ENCODE results near the gene CASP12. TPM values are rescaled to one million over a fixed set of nuclear protein-coding genes. Genes with fewer than 3 reads are reported as not detected.
"Not testable (repeated sequence)": the region's sequence is repeated elsewhere in the genome, so short reads cannot be mapped to it uniquely, and the experiment has no call there.

Gene CASP12
- total RNA-seq: 1.6 TPM
- long read RNA-seq, partial matches to known transcripts: 0 of 1 reads
- long read RNA-seq, other reads (novel, unspliced or antisense): 1 of 1 reads

DNA sequence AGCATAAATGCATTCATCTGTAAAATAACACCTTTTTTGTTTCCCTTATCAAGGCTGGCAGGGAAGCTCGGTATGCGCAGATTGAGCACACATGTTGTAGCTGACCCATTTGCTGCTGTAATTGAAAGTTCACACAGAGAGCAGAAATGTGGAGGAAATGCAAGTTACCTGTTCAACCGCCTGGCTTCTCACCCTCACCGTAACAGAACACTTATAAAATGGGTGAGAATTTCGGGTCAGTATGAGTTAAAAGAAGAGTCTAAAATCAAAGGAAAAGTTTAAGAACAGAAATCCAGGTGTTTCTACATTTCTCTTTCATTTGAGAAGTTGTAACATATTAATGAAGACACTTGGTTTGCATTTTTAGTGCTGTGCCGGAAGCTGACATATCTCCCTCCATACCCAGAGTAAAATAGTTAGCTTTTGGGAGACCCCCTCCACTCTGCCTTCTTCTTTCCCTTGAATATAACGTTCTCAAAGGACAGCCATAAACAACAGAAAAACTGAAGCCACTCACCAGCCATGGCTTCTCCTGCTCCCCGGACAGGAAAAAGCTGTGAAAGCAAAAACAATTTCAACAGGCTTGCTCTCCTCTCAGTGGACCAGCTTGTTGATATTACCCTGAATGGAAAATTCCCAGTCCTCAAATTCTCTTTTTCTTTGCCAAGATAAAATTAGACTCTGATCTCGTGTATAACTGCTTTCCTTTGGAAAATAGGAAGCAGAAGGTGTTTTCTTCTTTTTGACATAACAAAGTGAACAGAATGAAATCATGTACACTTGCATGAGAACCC lies at the start of gene CASP12:
Gene CASP12 (minus strand): TSS at position 570 of the 794 bp plus-strand sequence.
- TF ChIP-seq, protein P1, sequence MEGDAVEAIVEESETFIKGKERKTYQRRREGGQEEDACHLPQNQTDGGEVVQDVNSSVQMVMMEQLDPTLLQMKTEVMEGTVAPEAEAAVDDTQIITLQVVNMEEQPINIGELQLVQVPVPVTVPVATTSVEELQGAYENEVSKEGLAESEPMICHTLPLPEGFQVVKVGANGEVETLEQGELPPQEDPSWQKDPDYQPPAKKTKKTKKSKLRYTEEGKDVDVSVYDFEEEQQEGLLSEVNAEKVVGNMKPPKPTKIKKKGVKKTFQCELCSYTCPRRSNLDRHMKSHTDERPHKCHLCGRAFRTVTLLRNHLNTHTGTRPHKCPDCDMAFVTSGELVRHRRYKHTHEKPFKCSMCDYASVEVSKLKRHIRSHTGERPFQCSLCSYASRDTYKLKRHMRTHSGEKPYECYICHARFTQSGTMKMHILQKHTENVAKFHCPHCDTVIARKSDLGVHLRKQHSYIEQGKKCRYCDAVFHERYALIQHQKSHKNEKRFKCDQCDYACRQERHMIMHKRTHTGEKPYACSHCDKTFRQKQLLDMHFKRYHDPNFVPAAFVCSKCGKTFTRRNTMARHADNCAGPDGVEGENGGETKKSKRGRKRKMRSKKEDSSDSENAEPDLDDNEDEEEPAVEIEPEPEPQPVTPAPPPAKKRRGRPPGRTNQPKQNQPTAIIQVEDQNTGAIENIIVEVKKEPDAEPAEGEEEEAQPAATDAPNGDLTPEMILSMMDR (IDR thresholded peaks at IDR 0.05): no peak
- DNase-seq: no peak

GRCh38 chr11:104946907-104947306 lies 48.6 kb upstream of the CASP12 start:
- H3K4me3 ChIP-seq: no peak overlapping the region
- TF ChIP-seq, protein P1 (IDR thresholded peaks at IDR 0.05): peak; percentile 65
- peaks cover 98% of the 10 kb centered on the region for H3K36me3 ChIP-seq
- no peak overlapping the region for H3K27ac ChIP-seq
- ATAC-seq (peak; percentile 58 to 80), DNase-seq (no peak)
- no peaks in the 10 kb centered on the region for H3K27me3 ChIP-seq (ENCODE audit: low read depth)
- H3K9me3 ChIP-seq: no peaks in the 10 kb centered on the region
- H3K4me1 ChIP-seq: no peaks in the 10 kb centered on the region
- intact Hi-C loops (cut with DNase I): no loop called here

More for the DNA sequence above, at the start of gene CASP12:
- intact Hi-C loops (cut with DNase I): no loop called here
- Histone ChIP-seq H3K27me3 (ENCODE audit: low read depth) (no peaks in the 10 kb centered on the region), H3K36me3 (no peaks in the 10 kb centered on the region), H3K27ac (peak within 1 kb of the TSS; percentile 75), H3K4me1 (no peaks in the 10 kb centered on the region), H3K9me3 (no peaks in the 10 kb centered on the region), H3K4me3 (peak within 1 kb of the TSS; percentile 39)
- ATAC-seq: peak in 1 of 2 donors; percentile 53

- DNase-seq (no peak), ATAC-seq (no peak)
- Histone ChIP-seq H3K4me3 (no peak overlapping the region), H3K9me3 (no peaks in the 10 kb centered on the region), H3K4me1 (no peaks in the 10 kb centered on the region), H3K27me3 (ENCODE audit: low read depth) (no peaks in the 10 kb centered on the region), H3K27ac (no peak overlapping the region), H3K36me3 (peaks cover 70% of the 10 kb centered on the region)
- TF ChIP-seq, protein P1 (IDR thresholded peaks at IDR 0.05): no peak
- intact Hi-C loops (cut with DNase I): no loop called here
Observed at GRCh38 chr11:104944076-104944475, 45.8 kb upstream of the CASP12 start.

DNA sequence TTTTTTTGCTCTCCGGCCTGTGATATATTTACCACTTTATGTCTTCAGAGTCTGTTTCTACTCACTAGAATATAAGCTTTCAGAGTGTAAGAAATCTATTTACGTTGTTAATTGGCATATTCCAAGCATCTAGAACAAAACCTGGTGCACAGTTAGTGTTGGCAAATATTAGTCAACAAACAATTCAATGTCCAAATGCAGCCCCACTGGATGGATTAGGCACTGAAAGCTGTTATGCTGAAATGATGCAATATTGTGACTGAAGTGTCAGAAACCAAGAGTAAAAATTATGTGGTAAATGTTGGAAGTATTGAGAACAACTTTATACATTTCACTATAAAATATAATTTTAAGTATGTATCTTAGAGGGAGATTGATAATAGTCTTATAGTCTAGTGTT lies 45.3 kb upstream of the CASP12 start:
- no peaks in the 10 kb centered on the region for H3K27me3 ChIP-seq (ENCODE audit: low read depth)
- TF ChIP-seq, protein P1 (IDR thresholded peaks at IDR 0.05): no peak
- no peak overlapping the region for H3K4me3 ChIP-seq
- ATAC-seq (no peak), DNase-seq (no peak)
- H3K27ac ChIP-seq: no peak overlapping the region
- intact Hi-C loops (cut with DNase I): no loop called here
- peaks cover 65% of the 10 kb centered on the region for H3K36me3 ChIP-seq
- H3K9me3 ChIP-seq: no peaks in the 10 kb centered on the region
- no peaks in the 10 kb centered on the region for H3K4me1 ChIP-seq

GRCh38 chr11:104934594-104934993 lies 36.3 kb upstream of the CASP12 start:
- no peaks in the 10 kb centered on the region for H3K27me3 ChIP-seq (ENCODE audit: low read depth)
- H3K9me3 ChIP-seq: peaks cover 3% of the 10 kb centered on the region
- no peak overlapping the region for H3K4me3 ChIP-seq
- intact Hi-C loops (cut with DNase I): no loop called here
- peaks cover 3% of the 10 kb centered on the region for H3K4me1 ChIP-seq
- no peak overlapping the region for H3K27ac ChIP-seq
- H3K36me3 ChIP-seq: no peaks in the 10 kb centered on the region
- TF ChIP-seq, protein P1 (IDR thresholded peaks at IDR 0.05): no peak
- ATAC-seq: no peak
- DNase-seq: no peak

- H3K4me3 ChIP-seq; H3K27me3 ChIP-seq (ENCODE audit: low read depth); ATAC-seq; H3K9me3 ChIP-seq; H3K4me1 ChIP-seq; DNase-seq; H3K27ac ChIP-seq; intact Hi-C loops (cut with DNase I); H3K36me3 ChIP-seq: not testable (repeated sequence)
Observed at GRCh38 chr11:104934073-104934472, 35.8 kb upstream of the CASP12 start.
